HG02943 (cell line): ENCODE data around the gene PPP1R7.

Source experiments
- ATAC-seq: cut with Tn5 transposase; IDR thresholded peaks from one replicate; pipeline ENCODE4 v1.9.1; 2021; ENCODE audit warnings: mild to moderate bottlenecking, low read depth, moderate library complexity; ENCODE audit not compliant: unreplicated experiment

PPP1R7 gene

DNA sequence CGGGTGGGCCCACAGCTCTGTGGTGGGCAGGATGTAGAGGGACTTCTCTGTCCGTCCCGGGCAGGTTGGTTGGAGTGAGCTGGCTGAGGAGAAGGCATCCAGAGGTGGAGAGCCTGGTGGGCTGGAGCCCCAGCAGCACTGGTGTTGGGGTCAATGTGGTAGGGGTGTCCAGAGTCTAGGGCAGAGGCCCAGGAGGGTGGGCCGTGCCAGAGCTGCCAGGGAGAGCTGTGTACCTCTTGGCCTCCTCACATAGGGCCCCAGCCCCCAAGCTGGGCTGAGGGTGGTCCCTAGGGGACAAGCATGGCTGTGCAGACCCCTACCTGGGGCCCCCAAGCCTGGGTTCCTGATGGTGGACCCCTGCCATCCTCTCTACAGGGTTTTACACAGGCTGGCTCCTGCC lies 54.2 kb downstream of the PPP1R7 start:
- ATAC-seq: no peak

GRCh38 chr2:241205086-241205485 lies 54.8 kb downstream of the PPP1R7 start:
- no peak for ATAC-seq

DNA sequence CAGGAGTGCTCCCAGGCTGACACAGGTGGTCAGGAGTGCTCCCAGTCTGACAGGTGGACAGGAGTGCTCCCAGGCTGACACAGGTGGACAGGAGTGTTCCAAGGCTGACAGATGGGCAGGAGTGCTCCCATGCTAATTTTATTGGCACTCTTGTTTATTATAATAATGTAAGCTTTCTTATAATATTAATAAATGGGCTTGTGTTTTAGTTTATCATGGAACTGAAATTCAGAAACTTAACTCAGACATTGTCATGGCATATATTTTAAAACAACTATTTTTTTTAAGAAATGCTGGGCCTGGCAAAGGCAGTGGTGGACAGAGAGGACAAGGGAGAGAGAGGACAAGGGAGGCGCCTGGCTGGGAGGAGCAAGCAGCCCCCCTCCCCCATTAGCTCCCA lies 56.9 kb downstream of the PPP1R7 start:
- ATAC-seq: no peak

- ATAC-seq: no peak
Measured at GRCh38 chr2:241207641-241208040, 57.4 kb downstream of the PPP1R7 start.

DNA sequence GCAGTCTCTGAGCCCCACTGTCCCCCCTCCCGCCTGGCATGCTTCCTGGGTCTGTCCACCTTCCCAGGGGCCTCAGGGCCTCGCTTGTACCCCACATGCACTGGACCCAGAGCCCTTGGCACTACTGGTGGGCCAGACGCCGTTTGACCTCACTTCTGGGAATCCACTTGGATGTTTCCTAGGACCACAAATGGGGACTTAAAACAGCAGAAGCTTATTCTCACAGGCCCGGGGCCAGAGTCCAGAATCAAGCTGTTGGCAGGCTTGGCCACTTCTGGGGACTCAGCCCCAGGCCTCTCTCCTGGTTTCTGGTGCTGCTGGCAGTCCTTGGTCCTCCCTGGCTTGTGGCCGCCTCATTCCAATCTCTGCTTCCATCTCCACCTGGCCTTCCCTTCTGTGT lies 57.8 kb downstream of the PPP1R7 start:
- no peak for ATAC-seq

GRCh38 chr2:241209271-241209670 lies 59.0 kb downstream of the PPP1R7 start:
- ATAC-seq: no peak

GRCh38 chr2:241211276-241211675 lies 61.0 kb downstream of the PPP1R7 start:
- no peak for ATAC-seq

DNA sequence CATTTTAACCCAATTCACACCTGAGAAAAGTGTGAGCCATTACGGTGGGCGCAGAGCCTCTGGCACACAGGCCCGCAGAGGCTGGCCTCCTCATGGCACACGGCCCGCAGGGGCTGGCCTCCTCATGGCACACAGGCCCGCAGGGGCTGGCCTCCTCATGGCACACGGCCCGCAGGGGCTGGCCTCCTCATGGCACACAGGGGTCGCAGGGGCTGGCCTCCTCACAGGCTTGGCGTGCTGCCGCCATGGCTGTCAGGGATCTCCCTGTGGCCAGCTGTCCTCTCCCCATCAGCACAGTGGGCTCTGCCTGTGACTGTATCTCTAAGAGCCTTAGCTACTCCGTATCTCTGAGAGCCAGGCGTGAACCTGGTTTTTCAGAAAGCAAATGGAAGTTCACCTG lies 62.8 kb downstream of the PPP1R7 start:
- no peak for ATAC-seq

DNA sequence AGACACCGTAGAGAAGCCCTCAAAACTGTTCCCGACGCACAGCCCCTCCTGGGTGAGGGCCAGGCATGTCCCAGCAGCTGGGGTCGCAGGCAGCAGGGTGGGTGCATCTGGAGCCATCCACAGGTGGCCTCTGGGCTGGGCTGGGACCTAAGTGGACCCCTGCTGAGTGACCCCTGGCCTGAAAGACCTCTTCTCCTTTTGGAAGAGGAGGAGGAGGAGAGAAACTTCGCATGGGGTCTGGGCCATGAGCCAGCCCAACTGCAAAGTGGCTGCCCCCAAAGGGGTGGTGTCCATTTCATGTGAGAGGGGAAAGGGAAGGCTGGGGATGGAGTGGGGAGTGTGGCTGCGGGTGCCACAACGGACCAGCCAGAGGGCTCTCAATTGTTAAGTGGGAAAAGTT lies 63.3 kb downstream of the PPP1R7 start:
- no peak for ATAC-seq

- ATAC-seq: no peak
Measured at GRCh38 chr2:241214209-241214608, 63.9 kb downstream of the PPP1R7 start.

GRCh38 chr2:241214766-241215165 lies 64.5 kb downstream of the PPP1R7 start:
- ATAC-seq: no peak

DNA sequence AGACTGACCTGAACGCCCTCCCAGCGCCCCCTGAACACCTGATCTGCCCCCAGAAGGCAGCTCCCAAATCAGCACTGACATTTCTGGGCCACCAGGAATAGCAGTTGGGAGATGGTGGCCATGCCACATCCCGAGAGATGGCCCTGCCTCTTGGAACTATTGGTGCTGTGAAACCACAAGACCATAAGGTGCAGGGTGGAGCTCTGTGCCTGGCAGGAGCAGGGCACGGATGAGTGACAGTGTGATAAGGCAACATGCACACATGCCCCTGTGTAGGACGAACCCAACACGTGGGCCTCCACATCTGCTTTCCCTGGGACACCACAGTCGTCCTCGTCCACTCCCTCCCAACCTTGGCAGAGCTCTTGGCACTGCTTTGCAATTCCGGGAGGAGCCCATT lies 65.2 kb downstream of the PPP1R7 start:
- ATAC-seq: no peak

GRCh38 chr2:241216211-241216761 lies 66.0 kb downstream of the PPP1R7 start:
- ATAC-seq: no peak

DNA sequence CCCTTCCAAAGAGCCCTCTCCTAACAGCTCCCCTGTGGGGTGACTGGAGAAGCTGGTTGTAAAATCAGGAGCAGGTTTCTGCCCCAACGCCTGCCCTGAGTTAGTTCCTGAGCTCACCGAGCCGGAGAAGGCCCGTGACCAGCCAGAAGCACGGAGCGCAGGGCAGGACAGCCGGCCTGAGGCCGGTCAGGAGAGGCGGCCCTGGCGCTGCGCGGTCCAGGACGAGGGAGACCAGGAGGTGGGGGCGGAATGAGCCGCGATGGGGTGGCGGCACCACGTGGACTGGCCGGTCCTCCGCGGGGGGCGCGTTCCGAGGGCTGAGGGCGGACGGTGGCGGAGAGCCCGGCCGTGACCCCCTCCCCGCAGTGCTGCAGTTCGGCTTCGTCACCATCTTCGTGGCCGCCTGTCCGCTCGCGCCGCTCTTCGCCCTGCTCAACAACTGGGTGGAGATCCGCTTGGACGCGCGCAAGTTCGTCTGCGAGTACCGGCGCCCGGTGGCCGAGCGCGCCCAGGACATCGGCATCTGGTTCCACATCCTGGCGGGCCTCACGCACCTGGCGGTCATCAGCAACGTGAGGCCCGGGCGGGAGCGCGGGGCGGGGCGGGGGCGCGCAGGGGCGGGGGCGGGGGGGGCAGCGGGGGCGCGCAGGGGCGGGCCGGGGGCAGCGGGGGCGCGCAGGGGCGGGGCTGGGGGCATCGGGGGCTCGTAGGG lies 67.2 kb downstream of the PPP1R7 start:
- no peak for ATAC-seq

- no peak for ATAC-seq
Measured at GRCh38 chr2:241218131-241219029, 68.1 kb downstream of the PPP1R7 start.

DNA sequence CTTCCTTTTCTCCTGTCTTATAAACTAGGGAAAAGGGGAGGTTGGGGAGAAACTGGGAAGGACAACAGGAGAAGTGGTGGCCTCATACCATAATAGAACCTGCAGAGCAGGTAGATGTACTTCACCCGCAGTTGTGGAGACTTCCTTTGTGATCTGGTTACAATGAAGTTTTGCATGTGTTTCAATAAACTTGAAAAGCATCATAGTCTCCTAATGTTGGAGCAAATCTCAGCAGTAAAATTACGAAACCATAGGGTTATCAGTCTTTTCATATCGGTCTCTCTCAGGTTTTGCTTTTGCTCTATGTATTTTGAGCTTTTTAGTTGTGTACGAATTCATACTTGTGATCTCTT lies 68.7 kb downstream of the PPP1R7 start:
- no peak for ATAC-seq

GRCh38 chr2:241219856-241220356 lies 69.6 kb downstream of the PPP1R7 start:
- ATAC-seq: no peak

DNA sequence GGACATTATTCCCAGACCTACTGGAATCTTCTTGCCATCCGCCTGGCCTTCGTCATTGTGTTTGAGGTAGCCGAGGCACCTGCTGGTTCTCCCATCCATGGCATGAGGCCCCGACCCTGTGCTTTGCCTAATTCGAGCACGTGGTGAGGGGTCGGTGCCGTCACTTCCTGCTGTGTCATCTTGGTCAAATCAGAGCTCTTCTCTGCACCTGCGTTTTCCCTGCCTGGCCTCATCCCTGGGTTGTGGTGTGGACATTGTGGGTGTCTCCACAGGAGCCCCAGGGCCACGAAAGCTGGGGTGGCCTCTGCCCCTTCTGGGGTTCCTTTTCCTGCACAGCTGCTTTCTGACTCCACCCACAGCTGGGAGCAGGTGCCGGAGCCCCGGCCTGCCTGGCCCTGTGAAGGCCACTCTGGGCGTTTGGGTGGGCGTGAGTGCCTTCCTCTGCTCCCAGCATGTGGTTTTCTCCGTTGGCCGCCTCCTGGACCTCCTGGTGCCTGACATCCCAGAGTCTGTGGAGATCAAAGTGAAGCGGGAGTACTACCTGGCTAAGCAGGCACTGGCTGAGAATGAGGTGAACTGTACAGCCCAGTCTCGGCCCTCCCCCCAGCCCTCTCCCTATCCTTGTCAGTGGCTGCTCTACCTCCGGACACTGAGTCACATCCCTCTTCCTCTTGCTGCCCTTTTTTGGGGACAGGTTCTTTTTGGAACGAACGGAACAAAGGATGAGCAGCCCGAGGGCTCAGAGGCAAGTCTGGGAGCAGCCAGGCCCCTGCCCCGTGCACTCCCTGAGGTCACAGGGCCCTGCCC lies 73.1 kb downstream of the PPP1R7 start:
- no peak for ATAC-seq

GRCh38 chr2:241224018-241224850 lies 74.0 kb downstream of the PPP1R7 start:
- ATAC-seq: no peak
